Naive thymus-derived CD8-positive, alpha-beta T cell (primary cell): ENCODE measurements around the gene SIRT5. TPM values are rescaled to one million over a fixed set of nuclear protein-coding genes. Genes with fewer than 3 reads are reported as not detected.
A peak's percentile ranks its signal among the peaks of the same experiment; 100 is the strongest.

Experiments
- ATAC-seq, 2 donors: fragments of 150-1000 bp; cut with Tn5 transposase in 1 of 2; sonication (Bioruptor Pico), chemical (Tn5 transposase) in 1 of 2; 1 replicate in 1 of 2; 2 replicates in 1 of 2; pipeline ENCODE4 v1.10.0; 2021; ENCODE audit warnings: mild to moderate bottlenecking in 2 of 2, moderate library complexity in 2 of 2
- POLR2A ChIA-PET: fragments of 350-600 bp; sonication (Branson Sonifier 250); formaldehyde crosslinking; loops from one replicate; lab custom pipeline; 2021; ENCODE audit warnings: antibody characterized with exemption; lab: Charles Lee
- DNase-seq, 10 donors: peaks; one replicate each; pipeline versions ENCODE4 v3.0.0 to v3.0.0-alpha.2; 2020 to 2022
- H3K27ac Mint-ChIP-seq, 10 donors: one replicate each; pipeline ENCODE4 v1.8.0; 2020 to 2022; ENCODE audit warnings: mild to moderate bottlenecking in 10 of 10, mixed read lengths in 10 of 10, moderate library complexity in 4 of 10, inconsistent platforms in 1 of 10
- H3K27me3 Mint-ChIP-seq, 5 donors: one replicate each; pipeline ENCODE4 v1.8.0; 2021 to 2022; ENCODE audit warnings: mixed read lengths in 5 of 5
- H3K36me3 Mint-ChIP-seq, 3 donors: one replicate each; pipeline ENCODE4 v1.8.0; 2020 to 2022; ENCODE audit warnings: mixed read lengths in 3 of 3, mild to moderate bottlenecking in 2 of 3, inconsistent platforms in 1 of 3
- H3K4me1 Mint-ChIP-seq, 4 donors: one replicate each; pipeline ENCODE4 v1.8.0; 2021 to 2022; ENCODE audit warnings: mixed read lengths in 4 of 4
- H3K4me3 Mint-ChIP-seq, 10 donors: one replicate each; pipeline ENCODE4 v1.8.0; 2020 to 2022; ENCODE audit warnings: mild to moderate bottlenecking in 10 of 10, mixed read lengths in 10 of 10, moderate library complexity in 6 of 10, inconsistent platforms in 1 of 10
- H3K9me3 Mint-ChIP-seq, 9 donors: one replicate each; pipeline ENCODE4 v1.8.0; 2020 to 2022; ENCODE audit warnings: mixed read lengths in 9 of 9, mild to moderate bottlenecking in 3 of 9, inconsistent platforms in 1 of 9, moderate library complexity in 1 of 9
- polyA plus RNA-seq, 3 donors: library from polyadenylated mRNA; unstranded; fragments of 300-500 nt; fragmentation: Illumina TruSeq; gene quantifications; one replicate each; pipeline ENCODE4 v1.2.3, GENCODE V29; 2021
- total RNA-seq, 8 experiments: library from RNA in 2 of 8; stranded (reverse) in 2 of 8; gene quantifications; one replicate each; pipeline ENCODE4 v1.2.3 and lab custom pipeline; 2021 to 2026

The SIRT5 gene
- total and polyA plus RNA-seq, 5 experiments from 2014 or later: 8.7 to 24.4 (median 13.0) TPM

GRCh38 chr6:13559251-13559650 lies 15.2 kb upstream of the SIRT5 start:
- Mint-ChIP-seq H3K27me3 (peaks cover 0 to 9% (median 0%) of the 10 kb centered on the region in 5 donors), H3K27ac (peak overlapping the region in 1 of 10 donors; percentile 26), H3K36me3 (no peaks in the 10 kb centered on the region), H3K4me1 (peaks cover 0 to 6% (median 2%) of the 10 kb centered on the region in 4 donors), H3K9me3 (no peaks in the 10 kb centered on the region), H3K4me3 (no peak overlapping the region)
- no peak for DNase-seq
- ATAC-seq: no peak
- POLR2A ChIA-PET: no interaction called here

- Mint-ChIP-seq H3K4me3 (no peak overlapping the region), H3K27ac (no peak overlapping the region), H3K36me3 (no peaks in the 10 kb centered on the region), H3K27me3 (peaks cover 0 to 5% (median 2%) of the 10 kb centered on the region in 5 donors), H3K4me1 (peaks cover 0 to 6% (median 2%) of the 10 kb centered on the region in 4 donors), H3K9me3 (no peaks in the 10 kb centered on the region)
- POLR2A ChIA-PET: no interaction called here
- DNase-seq (no peak), ATAC-seq (no peak)
Measured at GRCh38 chr6:13559968-13560650, 14.3 kb upstream of the SIRT5 start.

DNA sequence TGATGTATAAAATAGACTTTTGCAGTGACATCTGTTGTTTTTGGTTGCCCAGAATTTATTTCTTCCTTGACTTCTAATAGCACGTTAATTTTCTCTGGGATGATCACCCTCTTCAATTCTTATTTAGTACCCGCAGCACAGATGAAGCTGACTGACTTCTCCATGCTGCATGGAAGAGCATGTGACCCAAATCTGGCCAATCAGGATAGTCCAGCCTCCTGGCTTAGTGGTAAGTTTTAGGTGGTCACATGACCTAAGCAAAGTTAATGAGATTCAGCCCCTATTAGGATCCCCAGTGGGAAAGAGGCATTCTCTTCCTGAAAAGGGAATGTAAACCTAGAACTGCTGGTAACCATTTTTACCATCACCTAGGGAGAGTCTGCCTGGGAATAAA lies 13.8 kb upstream of the SIRT5 start:
- Mint-ChIP-seq H3K9me3 (no peaks in the 10 kb centered on the region), H3K36me3 (no peaks in the 10 kb centered on the region), H3K4me1 (peaks cover 0 to 6% (median 2%) of the 10 kb centered on the region in 4 donors), H3K27me3 (peaks cover 0 to 3% (median 0%) of the 10 kb centered on the region in 5 donors), H3K27ac (no peak overlapping the region), H3K4me3 (no peak overlapping the region)
- DNase-seq: no peak
- no peak for ATAC-seq
- POLR2A ChIA-PET: no interaction called here

- H3K9me3 Mint-ChIP-seq: no peaks in the 10 kb centered on the region
- POLR2A ChIA-PET: interaction anchor here (0.8 kb wide), 1 partner anchor 14 kb away, joined by 3 read pairs; no protein-coding TSS in a partner anchor
- H3K4me1 Mint-ChIP-seq: peaks cover 0 to 6% (median 2%) of the 10 kb centered on the region in 4 donors
- no peaks in the 10 kb centered on the region for H3K36me3 Mint-ChIP-seq
- no peak for DNase-seq
- H3K4me3 Mint-ChIP-seq: no peak overlapping the region
- H3K27me3 Mint-ChIP-seq: peaks cover 0 to 12% (median 6%) of the 10 kb centered on the region in 5 donors
- no peak for ATAC-seq
- H3K27ac Mint-ChIP-seq: no peak overlapping the region
Measured at GRCh38 chr6:13561624-13562267, 12.7 kb upstream of the SIRT5 start.

GRCh38 chr6:13563009-13563408 lies 11.4 kb upstream of the SIRT5 start:
- Mint-ChIP-seq H3K4me3 (no peak overlapping the region), H3K27ac (peak overlapping the region in 1 of 10 donors; percentile 29), H3K9me3 (no peaks in the 10 kb centered on the region), H3K27me3 (peaks cover 0 to 12% (median 7%) of the 10 kb centered on the region in 5 donors), H3K4me1 (peaks cover 0 to 6% (median 2%) of the 10 kb centered on the region in 4 donors), H3K36me3 (no peaks in the 10 kb centered on the region)
- DNase-seq: no peak
- no peak for ATAC-seq
- POLR2A ChIA-PET: interaction anchor here (1.0 kb wide), 1 partner anchor 12 kb away, joined by 3 read pairs; the partner anchor contains the start of gene SIRT5

GRCh38 chr6:13565921-13566320 lies 8.5 kb upstream of the SIRT5 start:
- H3K36me3 Mint-ChIP-seq: no peaks in the 10 kb centered on the region
- H3K27ac Mint-ChIP-seq: no peak overlapping the region
- H3K4me1 Mint-ChIP-seq: peaks cover 0 to 6% (median 2%) of the 10 kb centered on the region in 4 donors
- H3K4me3 Mint-ChIP-seq: no peak overlapping the region
- H3K27me3 Mint-ChIP-seq: peaks cover 3 to 12% (median 9%) of the 10 kb centered on the region in 5 donors
- DNase-seq (no peak), ATAC-seq (no peak)
- no peaks in the 10 kb centered on the region for H3K9me3 Mint-ChIP-seq
- POLR2A ChIA-PET: no interaction called here

GRCh38 chr6:13566500-13566899 lies 7.9 kb upstream of the SIRT5 start:
- POLR2A ChIA-PET: no interaction called here
- H3K27ac Mint-ChIP-seq: no peak overlapping the region
- ATAC-seq: no peak

DNA sequence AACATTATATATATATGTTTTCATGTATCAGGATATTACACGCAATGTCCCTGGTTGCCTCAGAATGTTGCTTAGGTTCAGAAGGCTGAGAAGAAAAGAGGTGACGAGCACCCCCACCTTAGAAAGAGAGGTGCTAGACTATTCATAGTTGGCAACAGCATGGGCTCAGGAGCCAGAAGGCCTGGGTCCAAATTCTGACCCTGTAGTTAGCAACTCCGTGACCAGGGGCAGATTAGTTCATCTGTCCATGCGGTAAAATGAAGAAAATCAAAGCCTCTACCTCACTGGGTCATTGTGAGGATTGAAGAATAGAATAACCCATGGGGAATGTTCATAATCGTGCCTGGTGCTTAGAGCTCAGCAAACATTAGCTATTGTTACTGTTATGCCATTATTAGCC lies 5.4 kb upstream of the SIRT5 start:
- peaks cover 0 to 8% (median 4%) of the 10 kb centered on the region in 4 donors for H3K4me1 Mint-ChIP-seq
- no peaks in the 10 kb centered on the region for H3K36me3 Mint-ChIP-seq
- no peaks in the 10 kb centered on the region for H3K9me3 Mint-ChIP-seq
- ATAC-seq (no peak), DNase-seq (no peak)
- POLR2A ChIA-PET: no interaction called here
- H3K27me3 Mint-ChIP-seq: peaks cover 3 to 10% (median 9%) of the 10 kb centered on the region in 5 donors
- no peak overlapping the region for H3K4me3 Mint-ChIP-seq
- H3K27ac Mint-ChIP-seq: peak overlapping the region in 1 of 10 donors; percentile 19

More at GRCh38 chr6:13566500-13566899, 7.9 kb upstream of the SIRT5 start:
- DNase-seq: no peak
- Mint-ChIP-seq H3K36me3 (no peaks in the 10 kb centered on the region), H3K9me3 (no peaks in the 10 kb centered on the region), H3K4me1 (peaks cover 0 to 6% (median 2%) of the 10 kb centered on the region in 4 donors), H3K4me3 (no peak overlapping the region), H3K27me3 (peaks cover 3 to 12% (median 9%) of the 10 kb centered on the region in 5 donors)

GRCh38 chr6:13572240-13572639 lies 2.2 kb upstream of the SIRT5 start:
- Mint-ChIP-seq H3K27ac (peak overlapping the region in 3 of 10 donors; percentile 33 to 80 (median 72)), H3K27me3 (peaks cover 0 to 5% (median 0%) of the 10 kb centered on the region in 5 donors), H3K36me3 (no peaks in the 10 kb centered on the region), H3K9me3 (no peaks in the 10 kb centered on the region), H3K4me1 (peaks cover 11 to 26% (median 24%) of the 10 kb centered on the region in 4 donors), H3K4me3 (peak overlapping the region in 8 of 10 donors; percentile 11 to 75 (median 34))
- DNase-seq: no peak
- ATAC-seq: no peak
- POLR2A ChIA-PET: interaction anchor here (5.5 kb wide), 1 partner anchor 43 kb away, joined by 91 read pairs; the partner anchor contains the start of gene NOL7

DNA sequence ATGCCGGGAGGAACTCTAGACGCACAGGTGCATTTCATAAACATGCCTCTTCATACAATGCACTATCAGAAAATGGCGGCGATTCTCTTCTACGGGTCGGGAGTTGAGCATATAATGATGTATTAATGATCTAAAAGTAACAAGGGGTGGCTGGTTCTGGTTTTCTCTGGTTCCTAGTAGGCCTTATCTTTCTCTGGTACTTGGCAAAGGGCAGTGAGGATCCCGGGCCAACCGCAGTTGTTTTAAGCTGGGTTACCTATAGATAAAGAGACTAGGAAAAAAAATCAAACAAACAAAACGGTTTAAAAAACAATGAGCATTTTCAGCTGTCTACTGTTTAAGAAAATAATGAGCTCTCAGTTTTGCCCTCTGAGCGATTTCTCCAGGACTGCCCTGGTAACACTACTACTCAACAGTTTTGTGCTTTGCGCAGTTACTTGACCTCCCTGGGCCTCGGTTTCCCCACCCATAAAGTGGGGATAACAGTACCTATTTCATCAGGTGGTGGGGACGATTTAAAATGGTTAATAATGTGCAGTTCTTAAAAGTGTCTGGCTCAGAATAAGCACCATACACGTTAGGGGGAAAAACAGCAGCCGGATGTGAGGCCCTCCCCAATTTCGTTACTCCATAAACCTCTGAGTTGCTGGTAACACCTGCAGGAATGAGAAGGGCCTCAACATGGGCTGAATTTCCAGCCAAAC lies 1.3 kb upstream of the SIRT5 start:
- Mint-ChIP-seq H3K4me1 (peaks cover 14 to 30% (median 26%) of the 10 kb centered on the region in 4 donors), H3K36me3 (peaks cover 0 to 5% (median 0%) of the 10 kb centered on the region in 3 donors), H3K4me3 (peak overlapping the region; percentile 70 to 99 (median 92)), H3K27ac (peak overlapping the region in 8 of 10 donors; percentile 72 to 97 (median 83)), H3K27me3 (peaks cover 0 to 3% (median 0%) of the 10 kb centered on the region in 5 donors), H3K9me3 (peaks cover 0 to 4% (median 0%) of the 10 kb centered on the region in 9 donors)
- POLR2A ChIA-PET: interaction anchor here (1.8 to 5.5 kb wide), 2 partner anchors 42 to 46 kb away, joined by 5 to 91 read pairs; partner anchors contain the start of gene NOL7
- DNase-seq (no peak), ATAC-seq (no peak)

- no peak for ATAC-seq
- Mint-ChIP-seq H3K27me3 (peaks cover 0 to under 1% (median 0%) of the 10 kb centered on the region in 5 donors), H3K36me3 (peaks cover 0 to 6% (median under 1%) of the 10 kb centered on the region in 3 donors), H3K4me3 (peak overlapping the region; percentile 70 to 99 (median 92)), H3K9me3 (peaks cover 0 to 4% (median 0%) of the 10 kb centered on the region in 9 donors), H3K27ac (peak overlapping the region in 9 of 10 donors; percentile 52 to 97 (median 80)), H3K4me1 (peaks cover 15 to 30% (median 26%) of the 10 kb centered on the region in 4 donors)
- POLR2A ChIA-PET: interaction anchor here (1.1 to 5.5 kb wide), 6 partner anchors 11 to 245 kb away, joined by 3 to 91 read pairs (median 6); partner anchors contain the start of genes NOL7, RANBP9 and TBC1D7
- peak in 1 of 10 donors; percentile 3 for DNase-seq
Measured at GRCh38 chr6:13573669-13574110, 711 bp upstream of the SIRT5 start.

- Mint-ChIP-seq H3K4me1 (peaks cover 15 to 30% (median 26%) of the 10 kb centered on the region in 4 donors), H3K36me3 (peaks cover 0 to 6% (median 2%) of the 10 kb centered on the region in 3 donors), H3K9me3 (peaks cover 0 to 4% (median 0%) of the 10 kb centered on the region in 9 donors), H3K27me3 (no peaks in the 10 kb centered on the region), H3K4me3 (peak overlapping the region; percentile 90 to 99 (median 97)), H3K27ac (peak overlapping the region; percentile 93 to 99 (median 96))
- DNase-seq (peak; percentile 88 to 97 (median 93)), ATAC-seq (peak; percentile 82 to 85)
- POLR2A ChIA-PET: interaction anchor here (0.6 to 5.5 kb wide), 20 partner anchors 10 to 246 kb away, joined by 3 to 91 read pairs (median 3); partner anchors contain the start of genes MCUR1, NOL7, RANBP9 and TBC1D7
Measured at GRCh38 chr6:13574149-13574570, 241 bp upstream of the SIRT5 start.
